Dedifferentiated amniotic fluid mesenchymal stem cell (primary cell): ENCODE results near the gene ELF1.
A peak's percentile ranks its signal among the peaks of the same experiment; 100 is the strongest.

Experiments
- DNase-seq: peaks from one replicate; pipeline ENCODE4 v3.0.0-alpha.2; 2016; ENCODE audit errors: extremely low spot score

ELF1 gene

DNA sequence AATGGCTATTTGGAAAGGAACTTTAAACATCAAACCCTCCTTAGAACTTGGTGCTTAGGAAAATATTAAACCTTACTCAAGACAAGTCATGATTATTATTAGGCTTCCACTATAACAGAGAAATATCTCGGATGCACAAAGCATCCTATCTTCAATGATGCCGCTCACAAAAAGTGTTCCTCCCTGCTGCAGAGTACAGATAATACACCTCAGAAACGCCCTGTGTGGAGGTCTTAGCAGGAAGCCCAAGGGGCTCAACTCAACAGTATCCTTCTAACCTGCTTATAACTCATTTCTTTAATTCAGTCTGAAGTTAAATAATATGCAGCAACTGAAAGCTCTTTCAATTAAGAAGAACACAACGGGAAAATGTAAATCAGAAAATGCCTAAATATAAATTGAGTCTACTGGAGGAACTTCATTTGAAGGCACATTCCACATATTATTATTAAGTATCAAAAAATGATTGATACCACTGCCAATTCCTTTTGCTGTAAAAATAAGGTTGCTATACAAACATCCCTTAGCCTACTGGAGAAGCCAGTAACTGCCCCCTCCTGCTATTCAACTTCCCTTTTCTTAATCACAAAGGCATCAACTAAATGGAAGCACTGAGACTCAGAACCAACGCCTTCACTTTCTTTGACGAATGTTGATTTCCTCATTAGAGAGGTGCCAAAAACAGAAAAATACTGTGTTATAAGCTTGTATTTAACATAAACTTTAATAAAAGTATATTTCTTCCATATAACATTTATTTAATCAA is 12.0 kb downstream of the ELF1 start:
- DNase-seq: no peak

- DNase-seq: no peak
Measured at GRCh38 chr13:41006306-41006705, 12.8 kb downstream of the ELF1 start.

DNA sequence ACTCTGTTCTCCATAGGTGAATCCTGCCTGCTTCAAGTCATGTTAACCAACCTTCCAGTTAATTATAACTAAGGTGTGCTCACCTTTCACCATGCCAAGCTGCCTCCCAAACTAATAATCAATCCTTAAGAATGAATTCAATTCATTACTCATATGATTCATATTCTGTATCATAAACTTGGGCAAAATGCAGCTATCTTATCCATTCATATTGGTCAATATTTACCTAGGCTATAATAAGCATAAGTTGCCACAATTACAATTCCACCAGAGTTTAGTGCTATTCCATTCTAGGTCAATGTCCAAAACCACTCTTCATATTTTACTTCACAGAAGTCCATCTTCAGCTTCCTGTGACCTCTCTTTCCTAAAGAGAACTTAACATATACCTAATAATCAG is 13.4 kb downstream of the ELF1 start:
- no peak for DNase-seq

GRCh38 chr13:41004875-41005693 is 14.0 kb downstream of the ELF1 start:
- no peak for DNase-seq

DNA sequence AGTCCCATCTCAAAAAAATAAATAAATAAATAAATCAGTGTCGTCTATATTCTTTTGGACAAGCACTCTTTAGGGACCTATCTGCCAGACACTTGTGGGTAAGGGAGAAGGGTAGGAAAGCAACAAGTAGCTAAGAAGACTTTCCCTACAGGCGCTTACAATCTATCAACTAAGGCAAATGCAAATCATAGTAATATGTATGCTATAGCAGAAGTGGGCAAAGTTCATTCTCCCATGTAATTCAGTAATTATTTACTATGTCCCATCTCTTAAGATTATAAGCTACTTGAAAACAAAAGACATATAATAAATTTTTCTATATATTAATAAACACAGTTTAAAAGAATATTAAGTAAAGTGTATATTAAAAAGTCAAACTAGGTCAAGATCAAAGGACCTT is 16.5 kb downstream of the ELF1 start:
- no peak for DNase-seq

GRCh38 chr13:41001695-41002094 is 17.4 kb downstream of the ELF1 start:
- no peak for DNase-seq

GRCh38 chr13:40999416-40999815 is 19.7 kb downstream of the ELF1 start:
- DNase-seq: no peak

- DNase-seq: no peak
Measured at GRCh38 chr13:40996426-40997092, 22.6 kb downstream of the ELF1 start.

- no peak for DNase-seq
Measured at GRCh38 chr13:40995997-40996396, 23.1 kb downstream of the ELF1 start.

GRCh38 chr13:40994581-40995230 is 24.4 kb downstream of the ELF1 start:
- DNase-seq: no peak

DNA sequence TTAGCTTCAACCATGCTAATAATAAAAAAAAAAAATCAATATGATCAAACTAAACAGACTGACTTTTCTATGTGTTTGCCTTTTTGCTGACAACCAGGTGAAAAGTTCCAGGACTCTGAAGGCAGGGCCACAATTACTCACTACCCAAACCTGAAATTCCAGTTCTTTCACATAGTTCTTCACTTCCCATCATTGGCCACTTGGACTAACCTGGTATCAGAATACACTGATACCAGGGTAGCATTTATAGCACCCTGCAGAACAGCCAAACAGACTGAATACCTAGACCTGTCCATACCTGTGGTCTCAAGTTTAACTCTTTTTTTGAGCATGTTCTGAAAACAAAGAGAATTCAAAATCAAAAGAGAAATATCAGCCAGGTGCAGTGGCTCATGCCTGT is 25.1 kb downstream of the ELF1 start:
- DNase-seq: no peak

DNA sequence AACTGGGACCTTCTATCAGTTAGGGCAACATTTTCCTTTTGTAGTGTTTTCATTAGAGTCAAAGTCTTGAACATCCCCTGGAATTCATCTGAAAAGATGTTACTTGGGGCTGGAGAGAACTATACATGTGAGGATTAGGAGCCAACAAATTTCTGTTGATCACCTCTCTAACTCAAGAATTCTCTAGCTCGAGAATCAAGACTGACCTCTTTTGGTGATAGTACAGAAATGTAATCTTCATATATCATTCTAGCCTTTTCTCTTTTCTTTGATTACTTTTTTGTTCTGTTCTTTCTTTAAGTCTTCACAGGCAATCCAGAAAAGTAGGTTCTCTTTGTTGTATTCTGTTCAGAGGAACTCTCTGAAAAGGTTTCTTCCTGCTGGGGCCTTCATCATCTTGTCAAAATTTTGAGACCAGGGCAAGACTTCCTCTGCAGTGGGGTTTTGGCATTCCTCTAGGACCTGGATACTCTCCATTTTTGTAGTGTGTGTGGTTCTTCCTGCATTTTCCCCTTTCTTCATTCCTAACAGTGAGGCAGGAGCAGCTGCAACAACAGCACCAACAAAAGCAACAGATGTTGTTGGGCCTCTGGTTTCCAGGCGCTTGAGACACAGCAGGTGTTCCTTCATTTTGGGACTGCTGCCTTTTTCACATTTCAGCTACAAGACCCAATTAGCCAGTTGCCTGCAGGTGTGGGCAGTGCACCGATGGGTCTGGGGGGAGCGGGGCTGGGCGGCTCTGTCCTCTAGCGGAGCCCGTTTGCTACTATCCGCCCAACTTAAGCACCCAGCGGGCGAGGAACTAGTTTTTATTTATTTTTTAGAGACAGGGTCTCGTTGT is 26.2 kb downstream of the ELF1 start:
- no peak for DNase-seq

DNA sequence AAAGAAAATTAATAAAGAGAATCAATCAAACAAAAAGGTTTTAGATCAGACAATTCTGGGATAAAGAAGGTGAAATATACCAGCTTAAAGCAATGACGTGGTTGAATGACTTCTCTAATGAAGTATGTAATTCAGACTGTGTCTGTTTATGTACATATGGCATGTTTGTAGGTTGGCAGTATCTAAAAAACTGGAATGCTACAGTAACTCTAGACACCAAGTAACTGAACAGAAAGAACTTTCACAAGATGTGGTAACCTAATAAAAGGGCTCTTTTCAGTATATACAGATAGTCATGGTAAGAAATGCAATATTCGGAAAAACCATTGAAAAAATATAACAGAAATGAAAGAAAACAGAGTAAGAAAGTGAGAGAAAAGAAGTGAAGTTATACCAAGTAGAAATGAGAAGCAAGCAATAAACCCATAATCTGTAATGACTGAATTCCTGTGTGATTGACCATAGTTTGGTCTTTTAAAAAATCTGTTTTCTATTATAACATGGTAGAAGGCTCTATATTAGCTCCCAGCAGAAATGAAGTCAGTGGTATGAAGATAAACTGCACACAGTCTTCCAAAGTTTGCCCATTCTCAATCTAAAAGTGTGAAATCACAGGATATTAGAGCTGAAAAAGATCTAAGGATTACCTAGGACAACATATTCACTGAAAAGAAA is 31.4 kb downstream of the ELF1 start:
- peak; percentile 46 for DNase-seq

DNA sequence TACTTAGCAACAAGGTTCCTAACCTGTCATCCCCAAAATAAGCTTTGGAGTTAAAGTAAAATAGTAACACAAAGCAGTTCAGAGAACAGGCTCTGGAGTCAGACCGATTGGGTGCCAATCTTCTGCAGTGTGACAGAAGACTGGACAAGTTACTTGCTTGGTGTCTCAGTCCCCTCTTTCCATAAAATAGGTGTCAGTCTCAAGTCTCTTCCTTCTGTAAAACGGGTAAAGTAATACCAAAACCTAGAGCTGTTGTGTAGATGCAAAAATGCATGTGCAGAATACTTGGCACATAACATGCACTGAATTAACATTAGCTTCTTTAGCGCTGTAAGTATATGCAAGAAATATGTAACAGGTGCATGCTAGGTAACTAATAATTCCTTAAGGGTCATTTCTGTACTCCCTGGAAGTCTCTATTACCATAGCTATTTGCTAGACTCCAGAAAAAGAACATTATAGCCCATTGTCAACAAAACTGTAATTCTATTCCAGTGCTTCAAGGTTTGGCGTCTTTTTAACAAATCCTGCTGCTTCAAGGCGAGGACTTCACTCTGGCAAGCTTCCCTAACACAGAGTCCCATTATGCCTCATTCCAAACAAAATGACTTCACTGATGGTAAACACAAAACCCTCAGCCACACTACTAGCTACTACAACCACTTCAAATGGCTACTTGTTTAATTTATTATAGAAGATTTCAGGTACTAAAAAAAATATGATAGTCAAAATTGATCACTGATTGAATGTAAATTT is 32.8 kb downstream of the ELF1 start:
- no peak for DNase-seq

DNA sequence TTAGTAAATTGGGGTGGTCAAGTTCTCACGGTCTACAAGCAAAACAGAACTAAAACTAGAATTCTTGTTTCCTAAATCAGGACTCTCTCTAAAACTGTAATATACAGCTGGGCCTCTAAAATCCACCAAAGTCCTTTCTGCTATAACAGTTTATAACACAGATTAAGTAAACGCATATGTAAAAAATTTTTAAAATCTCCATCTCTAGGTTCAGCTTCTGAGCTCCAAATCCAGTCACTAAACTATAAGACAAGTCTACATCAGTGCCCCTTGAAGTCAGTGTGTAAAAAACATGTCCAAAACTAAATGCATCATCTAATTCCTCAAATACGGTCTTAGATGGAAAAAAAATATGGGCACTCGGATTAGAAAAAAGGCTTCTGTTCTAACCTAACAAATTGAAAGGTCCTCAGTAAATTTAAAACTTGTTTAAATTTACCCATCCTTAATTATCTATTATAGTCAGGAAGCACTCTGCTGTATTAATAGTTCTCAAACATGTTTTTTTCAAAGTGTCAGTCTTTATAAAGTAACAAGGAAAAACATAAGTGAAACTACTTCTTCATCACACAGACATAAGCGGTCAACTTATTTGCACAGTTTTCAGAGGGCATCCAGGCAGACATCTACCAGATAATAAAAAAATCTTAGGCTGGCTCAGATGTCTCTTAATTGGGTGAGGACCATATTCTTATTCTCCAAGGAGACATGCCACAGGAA is 33.6 kb downstream of the ELF1 start:
- no peak for DNase-seq

- no peak for DNase-seq
Measured at GRCh38 chr13:40984668-40985366, 34.3 kb downstream of the ELF1 start.

- DNase-seq: no peak
Measured at GRCh38 chr13:40983725-40984667, 35.1 kb downstream of the ELF1 start.
